Hypothalamus (tissue), 51 donors: ENCODE data around the gene SELENOK.

Experiments
- DNase-seq, 51 donors: peaks; one replicate each; lab custom pipeline; 2025; lab: John Stamatoyannopoulos, UW

SELENOK gene

DNA sequence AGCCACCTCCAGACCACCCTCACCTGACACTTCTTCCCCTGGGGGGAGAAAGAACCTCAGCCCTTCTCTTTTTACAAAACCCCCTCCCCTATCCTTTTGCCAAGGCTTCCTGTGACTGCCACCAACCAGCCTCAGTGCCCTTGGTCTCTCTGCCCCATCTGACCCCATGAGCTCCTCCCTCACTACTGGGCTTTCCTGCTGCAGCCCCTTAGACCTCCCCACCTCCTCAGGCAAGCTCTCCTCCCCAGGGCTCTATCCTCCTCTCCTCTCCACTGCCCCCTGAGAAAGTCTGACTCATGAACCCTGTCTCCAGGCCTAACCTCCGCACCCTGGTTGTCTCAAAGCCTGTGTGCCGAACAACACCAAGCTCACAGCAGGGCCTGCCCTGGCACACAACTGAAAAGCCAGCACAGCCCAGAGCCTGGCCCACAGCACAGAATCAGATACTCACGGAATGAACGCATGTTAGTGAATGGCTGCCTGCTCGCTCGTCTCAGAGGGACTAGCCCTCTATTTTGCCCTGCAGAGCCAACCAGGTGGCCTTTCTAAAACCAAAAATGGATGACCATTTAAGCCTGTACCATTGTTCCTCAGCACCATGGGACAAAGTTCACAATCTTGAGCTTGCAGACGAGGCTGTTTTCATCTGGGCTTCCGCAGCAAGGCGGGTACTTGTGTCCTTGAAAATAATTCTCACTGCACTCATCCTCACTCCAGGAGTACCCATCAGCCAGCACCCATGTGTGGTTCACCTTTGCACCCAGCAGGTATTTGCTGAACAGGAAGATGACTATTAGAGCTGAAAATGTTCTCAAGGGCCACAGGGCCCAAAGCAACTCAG, 47.2 kb downstream of the SELENOK start:
- peak in 23 of 51 donors; percentile 8 to 53 (median 28) for DNase-seq

DNA sequence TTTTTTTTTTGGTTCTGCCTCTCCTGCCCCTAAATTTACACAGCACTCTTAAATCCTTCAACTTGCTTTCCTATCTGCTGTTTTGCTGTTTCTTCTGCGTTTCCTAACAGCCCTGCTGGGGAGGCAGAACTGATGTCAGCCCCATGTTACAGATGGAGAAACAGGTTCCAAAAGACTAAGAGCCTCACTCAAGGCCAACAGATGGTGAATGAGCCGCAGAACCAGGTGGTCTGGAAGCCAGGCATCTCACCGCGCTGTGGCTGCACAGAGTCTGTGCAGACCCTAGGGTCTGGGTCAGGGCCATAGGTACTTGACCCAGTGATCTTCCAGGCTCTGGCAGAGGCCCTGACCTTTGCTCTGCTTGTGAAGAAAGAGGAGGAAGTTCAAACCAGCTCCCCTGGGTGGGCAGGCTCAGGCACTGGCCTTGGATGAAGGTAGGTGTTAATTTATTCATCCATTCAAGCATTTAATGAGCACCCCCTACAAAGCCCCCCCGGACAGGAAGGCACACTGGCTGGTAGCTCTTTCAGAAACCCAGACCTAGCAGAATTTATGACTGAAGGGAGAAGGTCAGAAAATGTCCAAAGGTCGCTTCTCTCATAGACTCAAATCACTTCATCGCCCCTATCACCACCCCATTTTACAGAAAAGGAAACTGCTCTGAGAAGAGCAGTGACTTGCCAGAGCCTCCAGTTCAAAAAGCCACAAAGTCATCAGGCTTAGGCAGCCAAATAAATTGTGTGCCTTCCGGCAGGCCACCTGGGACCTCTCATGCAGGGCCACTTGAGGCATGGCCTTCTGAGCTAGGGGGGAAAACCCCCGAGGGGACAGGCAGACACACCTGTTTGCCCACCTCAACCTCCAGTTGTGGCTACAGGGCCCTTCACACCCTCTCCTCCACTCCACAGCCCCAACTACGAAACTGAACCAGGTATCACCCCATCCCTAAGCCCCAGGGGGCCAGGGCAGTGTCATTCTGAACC, 48.2 kb downstream of the SELENOK start:
- peak in 2 of 51 donors; percentile 26 to 44 for DNase-seq

DNA sequence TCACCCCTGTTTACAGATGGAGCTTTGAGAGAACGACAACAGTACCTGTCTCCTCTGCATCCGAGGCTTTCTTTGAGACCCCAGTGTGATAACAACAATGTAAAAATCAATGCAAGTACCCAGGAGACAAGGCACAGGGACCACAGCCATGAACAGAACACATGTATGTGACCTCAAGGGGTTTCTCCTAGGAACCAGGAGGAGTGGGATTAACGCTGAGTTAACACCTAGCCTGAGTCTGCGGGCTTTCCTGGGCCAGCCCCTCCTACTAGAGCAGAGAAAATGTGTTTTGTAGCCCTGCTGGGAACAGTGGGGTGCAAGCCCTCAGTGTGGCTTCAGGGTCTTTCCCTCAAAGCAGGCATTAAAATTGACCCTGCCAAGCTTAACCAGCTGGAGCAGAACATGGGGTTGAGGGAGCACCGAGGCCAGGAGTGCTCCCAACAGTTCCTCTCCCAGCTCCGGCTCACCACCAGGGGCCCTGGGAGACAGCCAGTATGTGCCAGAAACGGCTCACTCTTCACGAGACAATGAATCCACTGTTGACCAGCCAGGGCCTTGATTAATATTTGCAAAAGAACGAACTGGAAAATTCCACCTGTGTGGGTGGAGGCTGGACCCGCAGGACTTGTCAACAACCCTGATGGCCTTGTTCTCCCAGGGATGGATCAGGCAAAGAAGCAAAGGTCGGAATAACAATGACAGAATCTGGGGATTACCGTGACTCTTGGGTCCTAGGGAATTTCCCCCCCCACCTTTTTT, 49.0 kb downstream of the SELENOK start:
- DNase-seq: peak in 48 of 51 donors; percentile 17 to 92 (median 71)

DNA sequence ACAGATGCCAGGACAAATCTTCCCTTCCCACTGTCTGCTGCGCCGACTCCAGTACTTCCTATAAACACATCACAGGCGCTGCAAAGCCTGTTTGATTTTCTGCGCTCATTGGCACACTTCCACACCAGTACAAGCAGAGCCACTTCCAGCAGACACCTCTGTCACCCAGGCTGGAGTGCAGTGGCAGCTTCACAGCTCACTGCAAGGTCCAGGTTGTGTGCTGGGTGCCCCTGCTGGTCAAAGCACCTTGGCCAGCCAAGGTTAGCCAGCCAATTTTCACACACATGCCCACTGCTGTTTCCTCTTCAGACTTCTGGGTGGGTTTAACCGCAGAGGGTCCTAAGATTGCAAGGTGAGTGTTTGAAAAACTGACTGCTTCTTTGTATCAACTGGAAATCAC, 50.4 kb downstream of the SELENOK start:
- no peak for DNase-seq

- DNase-seq: no peak
Measured at GRCh38 chr3:53837331-53837730, 54.3 kb downstream of the SELENOK start.

DNA sequence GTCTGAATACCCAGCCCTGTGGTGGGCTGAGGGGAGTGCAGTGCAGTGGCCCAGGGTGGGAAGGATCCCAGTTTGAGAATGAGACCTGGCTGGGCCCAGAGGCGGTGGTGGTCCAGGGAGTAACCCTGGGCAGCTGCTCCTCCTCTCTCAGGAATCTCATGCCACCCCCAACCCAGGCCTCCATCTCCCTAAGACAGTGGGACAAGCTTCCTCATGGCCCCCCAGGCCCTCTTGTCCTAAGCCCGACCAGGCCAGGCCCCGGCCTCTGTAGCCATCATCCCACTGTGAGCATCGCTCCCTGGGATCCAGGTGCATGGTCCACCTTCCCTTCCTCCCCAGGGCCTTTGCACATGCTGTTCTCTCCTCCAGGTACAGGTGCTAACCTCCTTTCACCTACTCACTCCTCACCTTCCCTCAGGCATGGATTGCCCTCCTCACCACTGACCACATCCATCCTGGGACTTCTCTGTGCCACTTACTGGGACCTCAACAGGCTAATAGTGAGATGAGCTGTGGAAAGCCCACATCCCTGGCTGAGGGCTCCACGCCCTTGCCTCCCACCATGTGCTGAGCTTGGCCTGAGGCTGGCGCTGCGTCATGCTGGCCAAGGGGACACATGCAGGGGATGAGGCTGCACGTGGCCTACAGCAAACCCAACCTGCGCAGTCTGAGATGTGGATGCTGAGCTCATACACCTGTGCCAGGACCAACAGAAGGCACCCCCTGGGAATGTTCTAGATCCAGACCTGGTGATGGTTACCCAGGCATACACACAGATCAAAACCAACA, 55.4 kb downstream of the SELENOK start:
- no peak for DNase-seq

GRCh38 chr3:53835257-53835656, 56.4 kb downstream of the SELENOK start:
- no peak for DNase-seq

DNA sequence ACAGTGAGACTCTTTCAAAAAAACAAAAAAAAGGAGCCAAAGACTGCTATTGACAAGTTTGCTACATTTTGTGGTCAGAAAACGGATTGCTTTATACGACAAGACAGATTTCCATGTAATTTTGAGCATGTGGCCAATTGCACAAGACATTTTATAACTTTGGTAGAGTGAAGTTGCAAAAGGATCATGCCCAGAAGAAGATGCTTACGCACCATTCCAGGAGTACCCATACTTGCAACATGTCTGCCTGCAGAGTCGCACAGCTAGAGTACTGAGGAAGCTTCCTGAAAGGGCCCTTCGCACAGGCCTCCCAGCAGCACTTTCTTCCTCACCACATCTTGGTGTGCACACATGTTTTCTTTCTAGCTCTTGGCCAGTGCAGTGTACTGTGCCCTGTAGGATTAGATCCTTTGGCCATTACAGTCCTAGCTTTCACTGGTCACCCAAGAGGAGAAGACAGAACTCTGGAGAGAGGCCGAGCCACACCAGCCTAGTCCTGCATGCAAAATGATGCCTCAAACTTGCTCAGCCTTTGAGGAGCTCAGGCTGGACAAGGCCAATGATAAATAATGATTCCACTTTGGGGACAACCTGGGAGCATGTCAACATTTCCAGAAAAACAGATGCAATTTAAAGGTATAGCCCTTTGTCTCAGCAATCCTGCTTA, 57.1 kb downstream of the SELENOK start:
- DNase-seq: no peak
